Measurements from ENCODE around the gene OBSCN. TPM values are rescaled to one million over a fixed set of nuclear protein-coding genes. Genes with fewer than 3 reads are reported as not detected.

OBSCN gene
- total RNA-seq, 2 experiments from 2014 or later = 5.7 to 10.4 TPM

DNA sequence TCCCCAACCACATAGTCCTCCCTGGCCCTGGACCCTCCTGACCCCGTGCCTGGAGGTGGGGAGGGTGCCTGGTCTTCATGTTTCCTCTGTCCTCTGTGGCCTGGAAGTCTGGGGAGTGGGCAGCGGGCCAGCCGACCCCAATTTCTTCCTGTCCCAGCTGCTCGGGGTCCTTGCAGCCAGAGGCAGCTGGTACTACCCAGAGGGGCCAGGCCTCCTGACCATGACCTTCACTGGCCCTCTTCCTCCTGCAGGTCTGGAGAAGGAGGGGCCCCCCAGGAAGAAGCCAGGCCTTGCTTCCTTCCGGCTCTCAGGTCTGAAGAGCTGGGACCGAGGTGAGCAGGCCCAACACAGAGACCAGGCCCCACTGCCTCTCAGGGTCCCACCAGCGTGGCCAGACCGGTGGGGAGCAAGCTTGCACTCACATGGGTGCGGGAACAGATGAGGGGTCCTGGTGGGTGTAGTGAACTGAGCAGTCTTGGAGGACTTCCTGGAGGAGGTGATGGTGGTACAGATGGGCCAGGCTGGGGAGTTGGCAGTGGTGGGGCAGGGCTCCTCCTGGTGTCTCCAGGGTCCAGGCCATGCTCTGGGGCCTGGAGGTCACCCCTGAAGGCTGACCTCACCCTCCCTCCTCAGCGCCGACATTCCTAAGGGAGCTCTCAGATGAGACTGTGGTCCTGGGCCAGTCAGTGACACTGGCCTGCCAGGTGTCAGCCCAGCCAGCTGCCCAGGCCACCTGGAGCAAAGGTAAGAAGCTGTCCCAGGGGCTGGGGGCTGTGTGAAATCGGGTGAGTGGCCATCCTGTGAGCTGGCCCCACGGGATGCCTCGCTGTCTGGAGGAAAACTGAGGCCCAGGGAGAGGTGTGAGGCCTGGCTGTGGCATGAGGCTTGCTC, 166.1 kb downstream of the OBSCN start:
- Mint-ChIP-seq H3K4me1 (peaks cover 4% of the 10 kb centered on the region), H3K27ac (no peak overlapping the region), H3K4me3 (no peak overlapping the region), H3K36me3 (no peaks in the 10 kb centered on the region), H3K27me3 (peaks cover 4% of the 10 kb centered on the region), H3K9me3 (ENCODE audit: low read depth) (no peaks in the 10 kb centered on the region)
- CTCF ChIA-PET = interaction anchor here (1.1 kb wide), 1 partner anchor 98 kb away, joined by 3 read pairs; no protein-coding TSS in a partner anchor
- DNase-seq = no peak
- no peak for ATAC-seq

DNA sequence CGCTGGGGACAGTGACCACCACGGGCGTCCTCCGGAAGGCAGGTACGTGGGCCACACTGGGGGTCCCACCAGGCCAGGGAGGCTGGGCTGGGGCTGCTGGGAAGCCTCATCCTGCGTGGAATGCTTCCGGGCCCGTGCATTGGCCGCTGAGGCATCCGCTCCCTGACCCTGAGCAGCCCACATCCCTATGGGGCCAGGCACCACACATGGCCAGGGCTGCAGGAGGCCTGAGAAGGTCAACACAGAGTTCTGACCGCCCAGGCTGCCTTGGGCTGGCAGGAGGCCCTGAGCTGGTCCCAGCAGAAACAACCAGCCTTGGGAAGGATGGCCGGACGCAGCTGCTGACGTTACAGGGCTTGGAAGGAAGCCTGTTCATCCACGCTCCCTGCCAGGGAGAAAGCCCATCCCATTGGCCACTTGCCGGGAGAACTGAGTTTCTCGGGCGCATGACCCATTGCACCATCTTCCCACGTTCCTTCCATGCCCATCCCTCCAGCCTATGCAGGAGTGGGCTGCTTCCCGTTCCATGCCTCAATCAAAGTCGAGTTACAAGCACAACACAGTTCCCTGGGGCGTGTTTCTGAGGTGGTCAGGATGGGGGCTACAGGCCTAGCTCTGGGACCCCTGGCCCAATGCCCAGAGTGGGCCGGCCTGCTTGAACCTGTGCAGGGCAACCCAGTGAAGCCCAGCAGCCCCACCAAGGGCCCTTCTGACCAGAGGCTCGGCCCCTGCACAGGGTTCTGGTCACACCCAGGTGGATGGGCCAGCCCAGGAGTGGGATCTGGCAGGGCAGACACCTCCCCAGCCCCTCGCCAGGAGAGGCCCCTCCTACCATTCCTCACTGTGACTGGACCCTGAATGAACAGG, 167.1 kb downstream of the OBSCN start:
- Mint-ChIP-seq H3K27me3 (peaks cover 14% of the 10 kb centered on the region), H3K27ac (no peak overlapping the region), H3K9me3 (ENCODE audit: low read depth) (no peaks in the 10 kb centered on the region), H3K4me3 (no peak overlapping the region), H3K36me3 (no peaks in the 10 kb centered on the region), H3K4me1 (peaks cover 7% of the 10 kb centered on the region)
- DNase-seq (no peak), ATAC-seq (no peak)
- CTCF ChIA-PET = interaction anchor here (1.1 kb wide), 1 partner anchor 97 kb away, joined by 3 read pairs; no protein-coding TSS in a partner anchor

DNA sequence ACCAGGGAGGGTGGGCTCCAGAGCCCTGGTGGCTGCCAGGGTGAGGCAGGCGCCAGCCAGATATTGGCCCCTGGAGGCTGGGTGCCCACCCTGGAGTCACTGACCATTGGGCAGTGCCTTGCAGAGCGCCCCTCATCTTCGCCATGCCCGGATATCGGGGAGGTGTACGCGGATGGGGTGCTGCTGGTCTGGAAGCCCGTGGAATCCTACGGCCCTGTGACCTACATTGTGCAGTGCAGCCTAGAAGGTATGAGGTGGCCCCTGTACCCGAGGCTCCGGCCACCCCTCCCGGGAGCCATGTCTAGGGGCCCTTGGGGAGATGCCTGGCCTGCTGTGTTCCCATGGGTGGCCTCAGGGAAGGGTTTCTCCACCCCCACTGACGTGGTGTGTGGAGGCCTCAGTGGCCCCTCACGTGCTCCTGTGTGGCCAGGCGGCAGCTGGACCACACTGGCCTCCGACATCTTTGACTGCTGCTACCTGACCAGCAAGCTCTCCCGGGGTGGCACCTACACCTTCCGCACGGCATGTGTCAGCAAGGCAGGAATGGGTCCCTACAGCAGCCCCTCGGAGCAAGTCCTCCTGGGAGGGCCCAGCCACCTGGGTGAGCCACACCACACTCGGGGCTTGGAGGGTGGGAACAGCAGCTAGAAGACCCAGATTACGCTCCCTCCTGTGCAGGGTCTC, 167.9 kb downstream of the OBSCN start:
- Mint-ChIP-seq H3K27me3 (peaks cover 22% of the 10 kb centered on the region), H3K4me1 (peaks cover 7% of the 10 kb centered on the region), H3K36me3 (no peaks in the 10 kb centered on the region), H3K27ac (no peak overlapping the region), H3K9me3 (ENCODE audit: low read depth) (no peaks in the 10 kb centered on the region), H3K4me3 (no peak overlapping the region)
- DNase-seq (no peak), ATAC-seq (no peak)
- CTCF ChIA-PET = interaction anchor here (0.9 to 1.5 kb wide), 2 partner anchors 17 to 29 kb away, joined by 3 read pairs; no protein-coding TSS in a partner anchor

DNA sequence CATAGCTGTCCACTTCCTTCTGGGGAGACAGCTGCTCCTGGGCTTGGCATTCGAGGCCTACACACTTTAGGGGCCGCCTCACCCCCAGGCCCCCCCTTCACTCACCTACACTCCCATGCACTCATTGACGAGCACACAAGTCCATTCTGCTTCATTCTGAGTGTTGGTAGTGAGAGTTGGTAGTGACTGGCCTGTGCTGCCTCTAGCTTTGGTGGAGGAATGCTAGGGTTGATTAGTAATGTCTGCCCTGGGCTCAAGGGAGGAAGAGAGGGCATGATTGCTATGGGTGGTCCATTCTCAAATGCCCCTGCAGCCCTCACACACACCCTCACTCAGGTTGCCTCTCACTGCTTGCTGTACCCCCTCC, 168.4 kb downstream of the OBSCN start:
- Mint-ChIP-seq H3K27ac (no peak overlapping the region), H3K4me3 (no peak overlapping the region), H3K36me3 (no peaks in the 10 kb centered on the region), H3K27me3 (peaks cover 27% of the 10 kb centered on the region), H3K4me1 (peaks cover 7% of the 10 kb centered on the region), H3K9me3 (ENCODE audit: low read depth) (no peaks in the 10 kb centered on the region)
- no peak for DNase-seq
- CTCF ChIA-PET = interaction anchor here (0.9 to 1.5 kb wide), 2 partner anchors 18 to 29 kb away, joined by 3 read pairs; no protein-coding TSS in a partner anchor
- no peak for ATAC-seq

DNA sequence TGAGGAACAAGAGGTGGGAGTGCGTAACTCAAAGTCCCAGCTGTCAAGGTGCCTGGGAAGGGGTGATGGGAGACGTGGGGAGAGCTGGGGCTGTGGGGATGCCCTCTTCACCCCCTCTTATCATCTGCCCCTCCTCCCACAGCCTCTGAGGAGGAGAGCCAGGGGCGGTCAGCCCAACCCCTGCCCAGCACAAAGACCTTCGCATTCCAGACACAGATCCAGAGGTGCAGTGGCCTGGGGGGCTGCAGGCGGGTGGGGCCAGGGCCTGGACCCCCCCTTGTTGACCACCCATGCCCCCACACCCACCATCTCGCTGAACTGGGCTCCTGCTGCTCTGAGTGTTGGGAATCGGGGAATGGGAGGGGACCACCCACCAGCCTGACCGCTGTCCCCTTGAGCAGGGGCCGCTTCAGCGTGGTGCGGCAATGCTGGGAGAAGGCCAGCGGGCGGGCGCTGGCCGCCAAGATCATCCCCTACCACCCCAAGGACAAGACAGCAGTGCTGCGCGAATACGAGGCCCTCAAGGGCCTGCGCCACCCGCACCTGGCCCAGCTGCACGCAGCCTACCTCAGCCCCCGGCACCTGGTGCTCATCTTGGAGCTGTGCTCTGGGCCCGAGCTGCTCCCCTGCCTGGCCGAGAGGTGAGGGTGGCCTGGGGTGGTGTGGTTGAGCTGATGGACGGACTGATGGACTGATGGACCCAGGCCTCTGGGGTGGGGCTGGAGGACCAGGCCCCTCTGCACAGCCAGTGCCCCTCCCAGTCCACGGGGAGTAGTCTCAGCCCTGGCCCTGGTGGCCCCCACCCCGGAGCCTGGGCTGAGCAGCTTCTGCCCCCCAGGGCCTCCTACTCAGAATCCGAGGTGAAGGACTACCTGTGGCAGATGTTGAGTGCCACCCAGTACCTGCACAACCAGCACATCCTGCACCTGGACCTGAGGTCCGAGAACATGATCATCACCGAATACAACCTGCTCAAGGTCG, 169.1 kb downstream of the OBSCN start:
- H3K4me1 Mint-ChIP-seq = peaks cover 7% of the 10 kb centered on the region
- H3K27me3 Mint-ChIP-seq = peaks cover 31% of the 10 kb centered on the region
- no peak overlapping the region for H3K4me3 Mint-ChIP-seq
- H3K9me3 Mint-ChIP-seq (ENCODE audit: low read depth) = no peaks in the 10 kb centered on the region
- no peak overlapping the region for H3K27ac Mint-ChIP-seq
- CTCF ChIA-PET = interaction anchor here (0.9 to 1.5 kb wide), 2 partner anchors 18 to 28 kb away, joined by 3 read pairs; no protein-coding TSS in a partner anchor
- DNase-seq = no peak
- ATAC-seq = no peak
- no peaks in the 10 kb centered on the region for H3K36me3 Mint-ChIP-seq

DNA sequence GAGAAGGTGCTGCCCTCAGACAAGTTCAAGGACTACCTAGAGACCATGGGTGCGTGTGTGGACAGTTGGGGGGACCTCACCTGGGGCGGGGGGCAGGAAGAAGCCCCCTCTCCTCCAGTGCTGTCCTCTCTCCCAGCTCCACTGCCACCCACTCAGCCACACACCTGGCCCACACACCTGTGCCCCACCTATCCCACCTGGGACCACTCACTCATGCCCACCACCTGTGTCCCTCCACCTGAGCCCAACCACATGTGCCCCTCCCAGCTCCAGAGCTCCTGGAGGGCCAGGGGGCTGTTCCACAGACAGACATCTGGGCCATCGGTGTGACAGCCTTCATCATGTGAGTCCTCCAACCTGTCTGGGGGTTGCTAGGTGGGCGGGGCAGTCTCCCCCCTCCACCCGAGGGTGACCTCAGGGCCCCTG, 169.8 kb downstream of the OBSCN start:
- no peaks in the 10 kb centered on the region for H3K9me3 Mint-ChIP-seq (ENCODE audit: low read depth)
- H3K4me1 Mint-ChIP-seq = peaks cover 7% of the 10 kb centered on the region
- H3K4me3 Mint-ChIP-seq = no peak overlapping the region
- DNase-seq (no peak), ATAC-seq (no peak)
- CTCF ChIA-PET = no interaction called here
- no peaks in the 10 kb centered on the region for H3K36me3 Mint-ChIP-seq
- H3K27ac Mint-ChIP-seq = no peak overlapping the region
- peaks cover 34% of the 10 kb centered on the region for H3K27me3 Mint-ChIP-seq

DNA sequence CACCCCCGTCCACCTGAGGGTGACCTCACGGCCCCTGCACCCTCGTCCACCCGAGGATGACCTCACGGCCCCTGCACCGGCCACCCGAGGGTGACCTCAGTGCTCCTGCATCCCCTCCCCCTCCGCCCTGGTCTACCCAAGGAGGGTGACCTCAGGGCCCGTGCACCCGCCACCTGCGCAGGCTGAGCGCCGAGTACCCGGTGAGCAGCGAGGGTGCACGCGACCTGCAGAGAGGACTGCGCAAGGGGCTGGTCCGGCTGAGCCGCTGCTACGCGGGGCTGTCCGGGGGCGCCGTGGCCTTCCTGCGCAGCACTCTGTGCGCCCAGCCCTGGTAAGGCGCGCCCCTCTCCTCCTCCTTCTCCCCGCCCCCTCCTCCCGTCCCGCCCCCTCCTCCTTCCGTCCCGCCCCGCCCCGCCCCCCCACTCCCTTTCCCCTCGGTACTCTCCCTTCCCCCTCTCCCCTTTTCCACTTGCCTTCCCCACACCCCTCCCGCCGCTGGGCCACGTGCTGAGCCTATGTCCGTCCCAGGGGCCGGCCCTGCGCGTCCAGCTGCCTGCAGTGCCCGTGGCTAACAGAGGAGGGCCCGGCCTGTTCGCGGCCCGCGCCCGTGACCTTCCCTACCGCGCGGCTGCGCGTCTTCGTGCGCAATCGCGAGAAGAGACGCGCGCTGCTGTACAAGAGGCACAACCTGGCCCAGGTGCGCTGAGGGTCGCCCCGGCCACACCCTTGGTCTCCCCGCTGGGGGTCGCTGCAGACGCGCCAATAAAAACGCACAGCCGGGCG, 170.4 kb downstream of the OBSCN start:
- peaks cover 34% of the 10 kb centered on the region for H3K27me3 Mint-ChIP-seq
- peak overlapping the region; percentile 74 for H3K4me3 Mint-ChIP-seq
- H3K4me1 Mint-ChIP-seq = peaks cover 7% of the 10 kb centered on the region
- ATAC-seq = peak; percentile 68
- CTCF ChIA-PET = interaction anchor here (1.1 kb wide), 1 partner anchor 212 kb away, joined by 3 read pairs; no protein-coding TSS in a partner anchor
- peak; percentile 76 for DNase-seq
- H3K27ac Mint-ChIP-seq = no peak overlapping the region
- no peaks in the 10 kb centered on the region for H3K36me3 Mint-ChIP-seq
- no peaks in the 10 kb centered on the region for H3K9me3 Mint-ChIP-seq (ENCODE audit: low read depth)

DNA sequence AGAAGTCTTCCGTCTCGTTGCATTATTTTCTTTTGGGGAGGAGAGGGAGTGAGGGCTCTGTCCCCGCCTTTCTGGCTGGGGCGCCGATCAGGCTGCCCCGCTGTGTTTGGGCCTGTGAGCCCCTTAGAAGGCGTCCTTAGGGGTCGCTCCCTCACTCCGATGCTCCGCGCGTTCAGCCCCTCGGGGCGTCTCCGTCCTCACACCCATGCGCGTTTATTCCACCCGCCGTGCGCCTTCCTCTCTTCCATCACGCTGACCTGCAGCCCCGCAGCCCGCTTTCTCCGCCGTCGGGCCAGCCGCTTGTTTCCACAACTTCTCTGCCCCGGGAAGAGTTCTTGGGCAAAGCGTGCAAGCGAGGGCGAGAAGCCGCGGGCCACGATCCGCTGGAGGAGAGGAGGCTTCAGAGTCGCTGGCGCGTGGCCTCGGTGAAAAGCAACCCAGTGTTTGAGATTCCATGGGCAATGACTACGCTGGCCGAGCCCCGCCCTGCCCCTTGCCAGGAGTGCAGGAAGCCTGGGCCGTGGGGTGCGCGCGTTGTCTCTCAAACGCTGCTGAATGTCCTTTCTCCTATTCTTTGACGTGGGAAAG, 171.1 kb downstream of the OBSCN start:
- peak; percentile 9 for ATAC-seq
- Mint-ChIP-seq H3K27me3 (peaks cover 34% of the 10 kb centered on the region), H3K4me1 (peaks cover 7% of the 10 kb centered on the region), H3K36me3 (no peaks in the 10 kb centered on the region), H3K27ac (no peak overlapping the region), H3K4me3 (peak overlapping the region; percentile 74), H3K9me3 (ENCODE audit: low read depth) (no peaks in the 10 kb centered on the region)
- DNase-seq = no peak
- CTCF ChIA-PET = interaction anchor here (1.0 to 1.4 kb wide), 4 partner anchors 44 to 212 kb away, joined by 3 to 4 read pairs (median 3); no protein-coding TSS in a partner anchor

DNA sequence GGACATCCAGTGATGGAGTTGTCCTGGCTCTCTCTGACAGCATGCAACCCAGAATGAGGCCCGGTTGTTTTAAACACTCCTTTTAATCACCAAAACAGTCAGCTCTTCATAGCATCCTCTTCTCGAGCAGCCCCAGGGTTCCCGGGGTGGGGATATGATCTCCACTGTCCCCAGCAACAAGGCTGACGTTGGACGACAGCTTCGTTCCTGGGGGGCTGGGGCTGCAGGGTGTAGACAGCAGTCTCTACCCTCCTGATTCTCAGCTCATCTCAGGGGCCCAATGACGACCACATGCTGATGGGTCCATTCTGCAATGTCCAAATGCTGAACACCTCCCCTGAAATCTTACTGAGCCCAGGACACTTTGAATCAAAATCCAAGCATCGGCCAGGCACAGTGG, 171.8 kb downstream of the OBSCN start:
- peaks cover 34% of the 10 kb centered on the region for H3K27me3 Mint-ChIP-seq
- CTCF ChIA-PET = interaction anchor here (1.0 to 1.4 kb wide), 4 partner anchors 44 to 213 kb away, joined by 3 to 4 read pairs (median 3); no protein-coding TSS in a partner anchor
- no peak overlapping the region for H3K27ac Mint-ChIP-seq
- H3K4me1 Mint-ChIP-seq = peaks cover 7% of the 10 kb centered on the region
- no peak overlapping the region for H3K4me3 Mint-ChIP-seq
- no peaks in the 10 kb centered on the region for H3K36me3 Mint-ChIP-seq
- no peaks in the 10 kb centered on the region for H3K9me3 Mint-ChIP-seq (ENCODE audit: low read depth)
- ATAC-seq = no peak
- no peak for DNase-seq

DNA sequence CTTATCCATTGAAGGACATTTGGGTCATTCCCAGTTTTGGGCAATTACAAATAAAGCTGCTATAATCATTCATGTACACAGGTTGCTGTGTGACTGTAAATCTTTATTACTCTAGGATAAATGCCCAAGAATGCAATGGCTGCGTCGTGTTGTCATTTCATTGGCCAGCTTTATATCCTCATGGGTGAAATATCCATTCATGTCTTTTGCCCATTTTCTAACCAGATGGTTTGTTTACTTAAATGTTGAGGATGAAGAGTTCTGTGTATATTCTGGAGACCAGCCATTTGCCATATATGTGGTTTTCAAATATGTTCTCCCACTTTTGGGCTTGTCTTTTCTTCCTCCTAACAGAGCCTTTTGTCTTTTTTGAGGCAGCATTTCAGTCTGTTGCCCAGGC, 173.5 kb downstream of the OBSCN start:
- CTCF ChIA-PET = no interaction called here
- no peak for ATAC-seq
- DNase-seq = no peak
- no peaks in the 10 kb centered on the region for H3K36me3 Mint-ChIP-seq
- H3K4me1 Mint-ChIP-seq = peaks cover 7% of the 10 kb centered on the region
- peaks cover 42% of the 10 kb centered on the region for H3K27me3 Mint-ChIP-seq
- H3K27ac Mint-ChIP-seq = no peak overlapping the region
- H3K9me3 Mint-ChIP-seq (ENCODE audit: low read depth) = no peaks in the 10 kb centered on the region
- H3K4me3 Mint-ChIP-seq = no peak overlapping the region

DNA sequence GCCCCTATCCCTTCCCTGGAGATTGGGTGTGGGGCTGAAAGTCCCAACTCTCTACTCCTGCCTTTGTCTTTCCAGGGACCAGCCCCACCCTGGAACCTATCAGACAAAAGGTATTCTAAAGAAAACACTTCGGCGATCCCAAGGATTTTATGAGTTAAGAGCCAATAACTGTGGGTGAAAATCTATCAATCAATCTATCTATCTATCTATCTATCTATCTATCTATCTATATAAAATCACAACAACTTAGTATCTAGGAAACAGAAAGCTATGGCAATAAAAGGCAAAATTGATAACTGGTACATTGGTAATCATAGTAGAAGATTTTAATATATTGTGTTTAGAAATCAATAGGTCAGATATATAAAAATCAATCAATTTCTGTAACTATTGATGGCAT, 175.9 kb downstream of the OBSCN start:
- Mint-ChIP-seq H3K9me3 (ENCODE audit: low read depth) (no peaks in the 10 kb centered on the region), H3K27me3 (peaks cover 41% of the 10 kb centered on the region), H3K4me1 (peaks cover 4% of the 10 kb centered on the region), H3K4me3 (no peak overlapping the region), H3K27ac (no peak overlapping the region), H3K36me3 (no peaks in the 10 kb centered on the region)
- CTCF ChIA-PET = no interaction called here
- ATAC-seq (no peak), DNase-seq (no peak)
